Neural crest cell (in vitro differentiated cells): ENCODE measurements around the gene AZIN2. TPM values are rescaled to one million over a fixed set of nuclear protein-coding genes. Genes with fewer than 3 reads are reported as not detected.

Experiments used
- DNase-seq: peaks from one replicate; pipeline ENCODE4 v3.0.0; 2021; ENCODE audit warnings: low read depth, mixed read lengths, low spot score
- H3K27ac Mint-ChIP-seq: one replicate; pipeline ENCODE4 v1.8.0; 2021; ENCODE audit warnings: mild to moderate bottlenecking, mixed read lengths; ENCODE audit not compliant: unreplicated experiment
- H3K27me3 Mint-ChIP-seq: 2 replicates; pipeline ENCODE4 v1.8.0; 2021; ENCODE audit warnings: low read depth, mild to moderate bottlenecking, mixed read lengths
- H3K36me3 Mint-ChIP-seq: 2 replicates; pipeline ENCODE4 v1.8.0; 2021; ENCODE audit warnings: low read depth, mild to moderate bottlenecking, mixed read lengths
- H3K4me1 Mint-ChIP-seq: 2 replicates; pipeline ENCODE4 v1.8.0; 2021; ENCODE audit warnings: mixed read lengths
- H3K4me3 Mint-ChIP-seq: one replicate; pipeline ENCODE4 v1.8.0; 2021; ENCODE audit warnings: mild to moderate bottlenecking, mixed read lengths
- H3K9me3 Mint-ChIP-seq: 2 replicates; pipeline ENCODE4 v1.8.0; 2021; ENCODE audit warnings: mixed read lengths
- total RNA-seq: library from RNA; stranded (reverse); gene quantifications from 2 replicates; pipeline ENCODE4 v1.2.1, GENCODE V29; 2021
- TF ChIP-seq, protein P1 (sequence below): fragments of 200-600 bp; sonication (generic); conservative IDR thresholded peaks from 2 replicates; pipeline ENCODE4 v1.5.0; 2021; ENCODE audit warnings: antibody characterized with exemption, mild to moderate bottlenecking

AZIN2 gene
- total RNA-seq, 1 donor from 2014 or later, result 8.1 TPM

GRCh38 chr1:33158366-33158765 lies 77.4 kb downstream of the AZIN2 start:
- TF ChIP-seq, protein P1, sequence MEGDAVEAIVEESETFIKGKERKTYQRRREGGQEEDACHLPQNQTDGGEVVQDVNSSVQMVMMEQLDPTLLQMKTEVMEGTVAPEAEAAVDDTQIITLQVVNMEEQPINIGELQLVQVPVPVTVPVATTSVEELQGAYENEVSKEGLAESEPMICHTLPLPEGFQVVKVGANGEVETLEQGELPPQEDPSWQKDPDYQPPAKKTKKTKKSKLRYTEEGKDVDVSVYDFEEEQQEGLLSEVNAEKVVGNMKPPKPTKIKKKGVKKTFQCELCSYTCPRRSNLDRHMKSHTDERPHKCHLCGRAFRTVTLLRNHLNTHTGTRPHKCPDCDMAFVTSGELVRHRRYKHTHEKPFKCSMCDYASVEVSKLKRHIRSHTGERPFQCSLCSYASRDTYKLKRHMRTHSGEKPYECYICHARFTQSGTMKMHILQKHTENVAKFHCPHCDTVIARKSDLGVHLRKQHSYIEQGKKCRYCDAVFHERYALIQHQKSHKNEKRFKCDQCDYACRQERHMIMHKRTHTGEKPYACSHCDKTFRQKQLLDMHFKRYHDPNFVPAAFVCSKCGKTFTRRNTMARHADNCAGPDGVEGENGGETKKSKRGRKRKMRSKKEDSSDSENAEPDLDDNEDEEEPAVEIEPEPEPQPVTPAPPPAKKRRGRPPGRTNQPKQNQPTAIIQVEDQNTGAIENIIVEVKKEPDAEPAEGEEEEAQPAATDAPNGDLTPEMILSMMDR, result no peak
- H3K27ac Mint-ChIP-seq, result no peak overlapping the region
- no peak overlapping the region for H3K4me3 Mint-ChIP-seq
- DNase-seq, result no peak
- H3K27me3 Mint-ChIP-seq, result no peaks in the 10 kb centered on the region
- H3K9me3 Mint-ChIP-seq, result no peaks in the 10 kb centered on the region
- peaks cover 68% of the 10 kb centered on the region for H3K4me1 Mint-ChIP-seq
- peaks cover 7% of the 10 kb centered on the region for H3K36me3 Mint-ChIP-seq

DNA sequence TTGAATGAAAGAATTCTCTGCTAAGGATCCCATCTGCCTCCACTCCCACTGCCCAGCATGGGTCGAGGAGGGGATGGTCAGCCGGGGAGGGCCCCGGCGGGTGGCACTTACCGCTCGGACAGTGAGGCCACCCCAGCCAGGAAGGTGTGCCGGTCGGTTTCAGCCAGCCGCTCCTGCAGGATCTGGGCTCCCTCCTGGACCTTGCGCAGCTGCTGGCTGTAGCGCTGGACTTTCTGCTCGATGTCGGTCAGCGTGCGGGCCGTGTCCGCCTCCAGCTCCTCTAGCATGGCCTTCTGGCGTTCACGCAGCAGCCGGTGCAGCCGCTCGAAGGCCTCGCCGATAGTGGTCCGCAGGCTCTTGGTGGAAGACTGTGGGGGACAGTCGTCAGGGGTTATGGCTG lies 78.6 kb downstream of the AZIN2 start:
- DNase-seq, result no peak
- H3K4me1 Mint-ChIP-seq, result peaks cover 73% of the 10 kb centered on the region
- no peaks in the 10 kb centered on the region for H3K9me3 Mint-ChIP-seq
- H3K27ac Mint-ChIP-seq, result no peak overlapping the region
- H3K27me3 Mint-ChIP-seq, result no peaks in the 10 kb centered on the region
- TF ChIP-seq, protein P1, result no peak
- H3K4me3 Mint-ChIP-seq, result no peak overlapping the region
- peaks cover 7% of the 10 kb centered on the region for H3K36me3 Mint-ChIP-seq

DNA sequence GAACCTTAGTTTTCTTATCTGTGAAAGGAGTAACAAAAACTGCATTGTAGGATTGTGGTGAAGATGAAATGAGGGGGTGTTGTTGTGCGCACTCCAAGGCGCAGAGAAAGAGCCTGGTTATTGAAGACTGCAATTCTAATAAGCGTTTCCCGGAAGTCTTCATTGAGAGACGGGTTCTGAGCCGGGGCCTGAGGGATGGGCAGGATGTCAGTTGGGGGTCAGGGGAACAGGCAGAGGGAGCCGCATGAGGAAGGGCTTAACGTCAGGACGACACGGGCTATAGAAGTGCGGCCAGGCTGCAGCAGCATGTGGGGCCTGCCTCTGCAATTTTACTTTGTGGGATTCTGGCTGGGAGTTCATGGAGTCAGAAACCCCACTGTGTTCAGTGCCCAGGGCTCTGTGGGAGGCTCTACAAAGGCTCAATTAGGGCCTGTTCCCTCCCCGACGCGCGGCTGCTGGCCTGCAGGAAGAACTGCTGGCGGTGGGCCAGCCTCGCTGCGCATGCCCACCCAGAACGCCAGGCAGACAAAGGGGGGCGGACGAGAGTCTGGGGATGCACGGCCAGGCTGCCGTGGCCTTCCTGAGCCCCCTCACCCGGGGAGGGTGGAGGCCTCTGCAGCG lies 80.2 kb downstream of the AZIN2 start:
- H3K9me3 Mint-ChIP-seq, result no peaks in the 10 kb centered on the region
- H3K27ac Mint-ChIP-seq, result peak overlapping the region; percentile 88
- peaks cover 71% of the 10 kb centered on the region for H3K4me1 Mint-ChIP-seq
- peak; percentile 56 for DNase-seq
- H3K4me3 Mint-ChIP-seq, result peak overlapping the region; percentile 36
- H3K36me3 Mint-ChIP-seq, result peaks cover 8% of the 10 kb centered on the region
- TF ChIP-seq, protein P1, result no peak
- no peaks in the 10 kb centered on the region for H3K27me3 Mint-ChIP-seq

GRCh38 chr1:33162141-33162540 lies 81.2 kb downstream of the AZIN2 start:
- DNase-seq, result no peak
- H3K4me3 Mint-ChIP-seq, result peak overlapping the region; percentile 14
- TF ChIP-seq, protein P1, result no peak
- H3K27ac Mint-ChIP-seq, result peak overlapping the region; percentile 88
- no peaks in the 10 kb centered on the region for H3K27me3 Mint-ChIP-seq
- no peaks in the 10 kb centered on the region for H3K9me3 Mint-ChIP-seq
- H3K36me3 Mint-ChIP-seq, result peaks cover 11% of the 10 kb centered on the region
- peaks cover 71% of the 10 kb centered on the region for H3K4me1 Mint-ChIP-seq

DNA sequence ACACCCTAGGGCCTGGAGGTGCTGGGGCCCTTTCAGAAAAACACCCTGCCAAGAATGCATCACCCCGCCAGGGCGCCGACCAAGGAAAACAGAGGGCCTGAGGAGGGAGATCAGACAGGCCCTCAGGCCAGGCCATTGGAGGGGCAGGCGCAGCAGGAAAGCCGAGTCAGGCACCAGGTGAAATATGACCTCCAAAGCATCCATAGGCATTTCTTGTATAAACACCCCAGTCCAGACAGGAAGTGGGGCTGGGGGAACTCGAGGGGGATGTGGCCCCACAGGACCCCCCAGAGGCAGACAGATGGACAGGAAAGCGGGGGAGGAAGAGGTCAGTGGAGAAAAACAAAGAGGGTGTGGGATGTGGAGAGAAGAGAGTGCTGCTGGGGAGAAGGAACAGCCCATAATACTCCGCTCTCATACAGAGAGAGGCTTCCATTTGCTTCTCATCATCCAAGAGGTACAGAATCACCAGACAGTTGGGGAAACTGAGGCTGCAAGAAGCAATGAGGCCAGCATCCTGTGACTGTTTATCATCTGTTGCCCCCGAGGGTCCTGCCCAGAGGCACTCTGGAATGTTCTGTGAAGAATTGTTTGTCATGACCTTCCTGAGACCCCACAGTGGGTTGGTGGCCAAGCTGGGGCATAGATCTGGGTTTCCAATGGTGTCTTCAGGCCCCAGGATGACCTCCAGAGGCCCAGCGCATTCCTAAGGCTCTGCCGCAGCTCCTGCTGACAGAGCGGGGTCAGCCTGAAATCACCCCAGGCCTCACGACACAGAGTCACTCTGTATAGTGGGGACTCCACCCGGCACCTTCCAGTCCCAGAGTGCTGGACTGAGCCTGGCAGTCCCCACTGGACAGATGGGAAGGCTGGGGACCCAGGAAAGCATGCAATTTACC lies 82.9 kb downstream of the AZIN2 start:
- TF ChIP-seq, protein P1, result no peak
- no peaks in the 10 kb centered on the region for H3K9me3 Mint-ChIP-seq
- H3K27me3 Mint-ChIP-seq, result peaks cover 3% of the 10 kb centered on the region
- peak overlapping the region; percentile 93 for H3K27ac Mint-ChIP-seq
- H3K4me3 Mint-ChIP-seq, result peak overlapping the region; percentile 39
- H3K36me3 Mint-ChIP-seq, result peaks cover 17% of the 10 kb centered on the region
- peaks cover 80% of the 10 kb centered on the region for H3K4me1 Mint-ChIP-seq
- no peak for DNase-seq
